Measurements from ENCODE around the gene CMTM7. TPM values are rescaled to one million over a fixed set of nuclear protein-coding genes. Genes with fewer than 3 reads are reported as not detected.
"Not testable (repeated sequence)": the region's sequence is repeated elsewhere in the genome, so short reads cannot be mapped to it uniquely, and the experiment has no call there.

The CMTM7 gene
- total RNA-seq, 1 experiment from 2014 or later = 8.5 TPM

GRCh38 chr3:32383136-32383711 is 8.4 kb upstream of the CMTM7 start:
- no peak for DNase-seq (ENCODE audit: low spot score)

GRCh38 chr3:32384938-32385337 is 6.7 kb upstream of the CMTM7 start:
- DNase-seq (ENCODE audit: low spot score) = no peak

GRCh38 chr3:32387512-32387911 is 4.1 kb upstream of the CMTM7 start:
- no peak for DNase-seq (ENCODE audit: low spot score)

- DNase-seq (ENCODE audit: low spot score) = not testable (repeated sequence)
Observed at GRCh38 chr3:32389577-32389976, 2.1 kb upstream of the CMTM7 start.

GRCh38 chr3:32392536-32393302 is 1.1 kb downstream of the CMTM7 start:
- peak; percentile 48 for DNase-seq (ENCODE audit: low spot score)

- no peak for DNase-seq (ENCODE audit: low spot score)
Observed at GRCh38 chr3:32395496-32395895, 3.8 kb downstream of the CMTM7 start.

- DNase-seq (ENCODE audit: low spot score) = no peak
Observed at GRCh38 chr3:32397941-32398340, 6.3 kb downstream of the CMTM7 start.

- no peak for DNase-seq (ENCODE audit: low spot score)
Observed at GRCh38 chr3:32398531-32398930, 6.9 kb downstream of the CMTM7 start.

- peak; percentile 57 for DNase-seq (ENCODE audit: low spot score)
Observed at GRCh38 chr3:32399030-32399620, 7.5 kb downstream of the CMTM7 start.

GRCh38 chr3:32401126-32401525 is 9.5 kb downstream of the CMTM7 start:
- DNase-seq (ENCODE audit: low spot score) = no peak

- DNase-seq (ENCODE audit: low spot score) = peak; percentile 78
Observed at GRCh38 chr3:32401556-32402081, 10.0 kb downstream of the CMTM7 start.

- DNase-seq (ENCODE audit: low spot score) = no peak
Observed at GRCh38 chr3:32403663-32404062, 12.0 kb downstream of the CMTM7 start.

- DNase-seq (ENCODE audit: low spot score) = no peak
Observed at GRCh38 chr3:32404714-32405113, 13.1 kb downstream of the CMTM7 start.

GRCh38 chr3:32405155-32405554 is 13.5 kb downstream of the CMTM7 start:
- no peak for DNase-seq (ENCODE audit: low spot score)

- DNase-seq (ENCODE audit: low spot score) = no peak
Observed at GRCh38 chr3:32405711-32406323, 14.2 kb downstream of the CMTM7 start.

GRCh38 chr3:32406486-32407408 is 15.1 kb downstream of the CMTM7 start:
- DNase-seq (ENCODE audit: low spot score) = no peak

GRCh38 chr3:32410367-32411246 is 19.0 kb downstream of the CMTM7 start:
- no peak for DNase-seq (ENCODE audit: low spot score)

GRCh38 chr3:32411442-32411841 is 19.8 kb downstream of the CMTM7 start:
- DNase-seq (ENCODE audit: low spot score) = no peak

- DNase-seq (ENCODE audit: low spot score) = no peak
Observed at GRCh38 chr3:32412887-32413286, 21.2 kb downstream of the CMTM7 start.

GRCh38 chr3:32413845-32414521 is 22.3 kb downstream of the CMTM7 start:
- no peak for DNase-seq (ENCODE audit: low spot score)

Data from A172 (cell line).